H1 (cell line): Measurements from ENCODE around the gene KIR3DL1. TPM values are rescaled to one million over a fixed set of nuclear protein-coding genes. Genes with fewer than 3 reads are reported as not detected.
"Not testable (repeated sequence)": the region's sequence is repeated elsewhere in the genome, so short reads cannot be mapped to it uniquely, and the experiment has no call there.

Source experiments
- CTCF ChIA-PET: fragments of 300-600 bp; sonication (Branson Sonifier 250); formaldehyde crosslinking; loops from one replicate; lab custom pipeline; 2021; ENCODE audit not compliant: partially characterized antibody; lab: Charles Lee
- POLR2A ChIA-PET: fragments of 300-600 bp; sonication (Branson Sonifier 250); formaldehyde crosslinking; loops from one replicate; lab custom pipeline; 2021; ENCODE audit warnings: inconsistent platforms; ENCODE audit not compliant: partially characterized antibody; lab: Charles Lee
- DNase-seq, 2 experiments: peaks; one replicate each; pipeline versions ENCODE4 v3.0.0 to v3.0.0-alpha.2; 2010 to 2022; ENCODE audit warnings: low spot score in 2 of 2, low read depth in 1 of 2, mixed read lengths in 1 of 2
- FAIRE-seq: peaks from 2 replicates; lab custom pipeline; 2011; peaks lifted over from hg19 to GRCh38; lab: Jason Lieb, UNC
- H2AFZ ChIP-seq: 2 replicates; pipeline ENCODE4 v1.8.1; 2012; ENCODE audit warnings: low read length, inconsistent platforms
- H2AK5ac ChIP-seq: 2 replicates; pipeline ENCODE4 v1.6.1; 2013; ENCODE audit warnings: low read depth, low read length
- H2BK120ac ChIP-seq: replicated peaks from 2 replicates; pipeline ENCODE3; 2013; ENCODE audit warnings: low read depth, low read length, inconsistent platforms
- H2BK12ac ChIP-seq: 2 replicates; pipeline ENCODE4 v1.6.1; 2013; ENCODE audit warnings: low read depth, low read length
- H2BK15ac ChIP-seq: 2 replicates; pipeline ENCODE4 v1.6.1; 2013; ENCODE audit warnings: low read length
- H2BK20ac ChIP-seq: 2 replicates; pipeline ENCODE4 v1.6.1; 2013; ENCODE audit warnings: low read length
- H2BK5ac ChIP-seq: 2 replicates; pipeline ENCODE4 v1.6.1; 2013; ENCODE audit warnings: low read depth, low read length
- H3K14ac ChIP-seq: 2 replicates; pipeline ENCODE4 v1.6.1; 2013; ENCODE audit warnings: inconsistent platforms; ENCODE audit not compliant: insufficient read length
- H3K18ac ChIP-seq: 2 replicates; pipeline ENCODE4 v1.6.1; 2013; ENCODE audit warnings: low read length; ENCODE audit errors: extremely low read depth
- H3K23ac ChIP-seq: 2 replicates; pipeline ENCODE4 v1.6.1; 2013; ENCODE audit warnings: inconsistent platforms; ENCODE audit not compliant: insufficient read length
- H3K23me2 ChIP-seq: 2 replicates; pipeline ENCODE4 v1.6.1; 2013; ENCODE audit warnings: low read depth, low read length
- H3K27ac ChIP-seq: 2 replicates; pipeline ENCODE4 v1.6.1; 2011; ENCODE audit warnings: low read depth, low read length, inconsistent platforms
- H3K27me3 ChIP-seq, 4 experiments: replicated peaks in 1 of 4; 1 replicate in 1 of 4; 2 replicates in 3 of 4; pipeline versions ENCODE4 v1.6.1 to v1.8.1; 2011 to 2013; ENCODE audit warnings: low read length in 3 of 4, mild to moderate bottlenecking in 3 of 4, inconsistent platforms in 2 of 4, mixed read lengths in 2 of 4, moderate library complexity in 1 of 4; ENCODE audit not compliant: control insufficient read depth in 3 of 4, insufficient read depth in 3 of 4; ENCODE audit errors: extremely low read depth in 1 of 4
- H3K36me3 ChIP-seq, 4 experiments: 2 replicates each; pipeline versions ENCODE4 v1.6.1 to v1.8.1; 2011 to 2013; ENCODE audit warnings: mild to moderate bottlenecking in 4 of 4, low read length in 3 of 4, moderate library complexity in 2 of 4, control low read depth in 1 of 4, inconsistent platforms in 1 of 4; ENCODE audit not compliant: insufficient read depth in 4 of 4, control insufficient read depth in 2 of 4
- H3K4ac ChIP-seq: replicated peaks from 2 replicates; pipeline ENCODE3; 2013; ENCODE audit warnings: low read length, low read depth, mixed read lengths, inconsistent platforms; ENCODE audit not compliant: insufficient read length
- H3K4me1 ChIP-seq, 4 experiments: replicated peaks in 1 of 4; 1 replicate in 1 of 4; 2 replicates in 3 of 4; pipeline versions ENCODE4 v1.6.1 to v1.8.1; 2011 to 2013; ENCODE audit warnings: low read length in 3 of 4, inconsistent platforms in 2 of 4, mixed read lengths in 1 of 4; ENCODE audit not compliant: insufficient read depth in 4 of 4, control insufficient read depth in 3 of 4
- H3K4me2 ChIP-seq, 2 experiments: 2 replicates each; pipeline versions ENCODE4 v1.6.1 to v1.8.1; 2011 to 2013; ENCODE audit warnings: low read depth in 2 of 2, low read length in 2 of 2, control low read depth in 1 of 2, inconsistent platforms in 1 of 2, mild to moderate bottlenecking in 1 of 2; ENCODE audit not compliant: insufficient read depth in 1 of 2
- H3K4me3 ChIP-seq, 4 experiments: fragments of 200-600, 300-600 bp in 1 of 4; sonication (generic), shearing (Covaris generic), sonication (Bioruptor Twin) in 1 of 4; 2 replicates each; pipeline versions ENCODE4 v1.5.1 to v1.8.1; 2011 to 2016; ENCODE audit warnings: low read length in 4 of 4, low read depth in 3 of 4, control low read depth in 2 of 4, inconsistent platforms in 2 of 4, mild to moderate bottlenecking in 2 of 4, mixed read lengths in 1 of 4, moderate library complexity in 1 of 4; ENCODE audit not compliant: insufficient read depth in 2 of 4; ENCODE audit errors: extremely low read depth in 1 of 4
- H3K56ac ChIP-seq: replicated peaks from 2 replicates; pipeline ENCODE3; 2013; ENCODE audit warnings: low read depth, mild to moderate bottlenecking, mixed read lengths, low read length, inconsistent platforms; ENCODE audit not compliant: insufficient read length
- H3K79me1 ChIP-seq: 2 replicates; pipeline ENCODE4 v1.6.1; 2013; ENCODE audit warnings: low read depth, low read length, control low read depth
- H3K79me2 ChIP-seq, 2 experiments: 2 replicates each; pipeline versions ENCODE4 v1.6.1 to v1.8.1; 2012 to 2013; ENCODE audit warnings: low read length in 2 of 2, mild to moderate bottlenecking in 2 of 2, inconsistent platforms in 1 of 2; ENCODE audit not compliant: insufficient read depth in 2 of 2, control insufficient read depth in 1 of 2
- H3K9ac ChIP-seq, 4 experiments: replicated peaks in 1 of 4; 1 replicate in 1 of 4; 2 replicates in 3 of 4; pipeline versions ENCODE4 v1.6.1 to v1.8.1; 2011 to 2013; ENCODE audit warnings: low read depth in 3 of 4, low read length in 3 of 4, control low read depth in 2 of 4, mild to moderate bottlenecking in 2 of 4, moderate library complexity in 2 of 4, inconsistent platforms in 1 of 4; ENCODE audit errors: extremely low read depth in 1 of 4
- H3K9me3 ChIP-seq, 2 experiments: 2 replicates each; pipeline versions ENCODE4 v1.6.1 to v1.8.1; 2012 to 2013; ENCODE audit warnings: mild to moderate bottlenecking in 2 of 2, moderate library complexity in 2 of 2, control low read depth in 1 of 2, inconsistent platforms in 1 of 2, low read depth in 1 of 2, low read length in 1 of 2, mixed read lengths in 1 of 2; ENCODE audit not compliant: insufficient read depth in 2 of 2
- H4K20me1 ChIP-seq, 2 experiments: replicated peaks in 1 of 2; 2 replicates each; pipeline versions ENCODE3 to v1.8.1; 2011 to 2013; ENCODE audit warnings: inconsistent platforms in 2 of 2, low read length in 2 of 2, mild to moderate bottlenecking in 1 of 2; ENCODE audit not compliant: insufficient read depth in 2 of 2, control insufficient read depth in 1 of 2
- H4K5ac ChIP-seq: 2 replicates; pipeline ENCODE4 v1.6.1; 2013; ENCODE audit warnings: low read length, low read depth, mixed read lengths, inconsistent platforms; ENCODE audit not compliant: insufficient read length
- H4K8ac ChIP-seq: 2 replicates; pipeline ENCODE4 v1.8.0; 2013; ENCODE audit warnings: mild to moderate bottlenecking, moderate library complexity, low read length, inconsistent platforms; ENCODE audit not compliant: insufficient read depth; ENCODE audit errors: extremely low read depth
- H4K91ac ChIP-seq: replicated peaks from 2 replicates; pipeline ENCODE3; 2013; ENCODE audit warnings: low read length, mixed read lengths, inconsistent platforms; ENCODE audit not compliant: insufficient read length
- WGBS, 2 experiments: shearing (Covaris generic) in 1 of 2; methylation state at CpG; one replicate each; pipeline versions ENCODE4 v1.1.6 to v1.1.7; 2013 to 2015; ENCODE audit warnings: low lambda C conversion rate in 2 of 2, mixed read lengths in 2 of 2, inconsistent platforms in 1 of 2, low coverage in 1 of 2, missing lambda C conversion rate in 1 of 2; ENCODE audit not compliant: insufficient replicate concordance in 2 of 2, insufficient coverage in 1 of 2, insufficient read length in 1 of 2; ENCODE audit errors: extremely low coverage in 1 of 2, missing lambda C conversion rate in 1 of 2; 5-methylcytosine and 5-hydroxymethylcytosine counted together
- polyA plus RNA-seq, 7 experiments: library from polyadenylated mRNA; depleted of rRNA in 3 of 7; stranded (reverse) in 5 of 7; unstranded in 2 of 7; fragments of >200 nt in 5 of 7; fragments of 200-250 nt in 2 of 7; gene quantifications; 1 replicate in 5 of 7; 2 replicates in 1 of 7; 4 replicates in 1 of 7; pipeline versions ENCODE4 v1.2.1 to v1.2.3, GENCODE V29; 2011 to 2013; ENCODE audit warnings: missing spikeins in 2 of 7, mixed read lengths in 2 of 7
- total RNA-seq: library from RNA; stranded (reverse); fragmentation: NEBNext Ultra II Directional; extraction: Animal tissue kit (Norgen Biotek cat#: 25700); gene quantifications from 2 replicates; pipeline ENCODE4 v1.2.1, GENCODE V29; 2021

KIR3DL1 gene
- total and polyA plus RNA-seq, 2 of the 8 experiments (the other 6 are each of a cell fraction or from before 2014, with no cell fraction given): not detected

DNA sequence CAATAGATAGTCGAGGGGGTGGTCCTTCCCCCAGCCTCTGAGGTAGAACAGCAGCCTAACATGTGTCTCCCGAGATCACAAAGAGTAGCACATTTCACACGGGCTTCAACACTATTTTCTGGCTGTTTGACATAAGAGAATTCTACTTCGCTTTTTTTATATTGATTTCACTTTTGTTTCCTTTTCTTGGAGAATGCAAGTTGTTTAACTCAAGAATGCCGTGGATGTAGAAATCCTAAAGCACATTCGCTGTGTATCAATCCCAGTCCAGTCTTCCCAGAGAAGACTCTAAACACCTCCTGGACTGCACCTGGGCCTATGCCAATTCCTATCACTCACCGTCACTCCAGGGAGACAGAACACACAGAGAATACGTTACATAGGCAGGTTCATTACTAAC is 11.8 kb downstream of the KIR3DL1 start:
- H4K91ac ChIP-seq, H3K14ac ChIP-seq, H3K79me1 ChIP-seq, H3K79me2 ChIP-seq, H3K23me2 ChIP-seq, CTCF ChIA-PET, H3K18ac ChIP-seq, H2AFZ ChIP-seq, H3K4ac ChIP-seq, H3K4me1 ChIP-seq, H4K20me1 ChIP-seq, DNase-seq, H3K9ac ChIP-seq, H3K23ac ChIP-seq, H2BK5ac ChIP-seq, H2AK5ac ChIP-seq, H3K4me3 ChIP-seq, H3K56ac ChIP-seq, POLR2A ChIA-PET, H4K5ac ChIP-seq, H4K8ac ChIP-seq, H3K27ac ChIP-seq, H3K36me3 ChIP-seq, H2BK20ac ChIP-seq, FAIRE-seq, H3K4me2 ChIP-seq, H2BK12ac ChIP-seq, H2BK120ac ChIP-seq, H3K27me3 ChIP-seq, H2BK15ac ChIP-seq: not testable (repeated sequence)
- H3K9me3 ChIP-seq: peaks cover 22 to 43% of the 10 kb centered on the region in 2 experiments; a peak in 3 of 4 replicates
- 71% methylated on average over 7 of the region's 8 CpGs; no CpG with 5 or more reads in 1 of the 2 experiments for WGBS, 2 experiments

DNA sequence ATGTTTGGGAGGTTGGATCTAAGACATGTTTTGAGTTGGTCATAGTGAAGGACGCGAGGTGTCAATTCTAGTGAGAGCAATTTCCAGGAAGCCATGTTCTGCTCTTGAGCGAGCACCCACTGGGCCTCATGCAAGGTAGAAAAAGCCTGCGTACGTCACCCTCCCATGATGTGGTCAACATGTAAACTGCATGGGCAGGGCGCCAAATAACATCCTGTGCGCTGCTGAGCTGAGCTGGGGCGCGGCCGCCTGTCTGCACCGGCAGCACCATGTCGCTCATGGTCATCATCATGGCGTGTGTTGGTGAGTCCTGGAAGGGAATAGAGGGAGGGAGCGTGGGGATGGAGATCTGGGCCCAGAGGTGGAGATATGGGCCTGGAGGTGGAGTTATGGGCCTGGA is 16.2 kb downstream of the KIR3DL1 start, which contains the start of gene KIR2DS4:
KIR2DS4 (plus strand) TSS at position 181 of the 400 bp plus-strand sequence.
- H3K36me3 ChIP-seq, H3K23ac ChIP-seq, FAIRE-seq, H3K79me1 ChIP-seq, H3K79me2 ChIP-seq, H2BK5ac ChIP-seq, H2AFZ ChIP-seq, H2BK120ac ChIP-seq, POLR2A ChIA-PET, H3K27ac ChIP-seq, H3K56ac ChIP-seq, H2AK5ac ChIP-seq, H4K20me1 ChIP-seq, H4K5ac ChIP-seq, H3K4me2 ChIP-seq, H3K14ac ChIP-seq, H3K4me1 ChIP-seq, H3K27me3 ChIP-seq, H4K8ac ChIP-seq, H4K91ac ChIP-seq, H2BK12ac ChIP-seq, H3K18ac ChIP-seq, H2BK15ac ChIP-seq, DNase-seq, H3K4me3 ChIP-seq, H3K4ac ChIP-seq, H3K9ac ChIP-seq, H2BK20ac ChIP-seq, CTCF ChIA-PET, H3K23me2 ChIP-seq: not testable (repeated sequence)
- H3K9me3 ChIP-seq: peaks cover 36 to 68% of the 10 kb centered on the region in 2 experiments; a peak in 3 of 4 replicates
- 91% methylated on average over 12 of the region's 14 CpGs; no CpG with 5 or more reads in 1 of the 2 experiments for WGBS, 2 experiments
